ENCODE results near the gene PDAP1.

- TF ChIP-seq, protein P1, sequence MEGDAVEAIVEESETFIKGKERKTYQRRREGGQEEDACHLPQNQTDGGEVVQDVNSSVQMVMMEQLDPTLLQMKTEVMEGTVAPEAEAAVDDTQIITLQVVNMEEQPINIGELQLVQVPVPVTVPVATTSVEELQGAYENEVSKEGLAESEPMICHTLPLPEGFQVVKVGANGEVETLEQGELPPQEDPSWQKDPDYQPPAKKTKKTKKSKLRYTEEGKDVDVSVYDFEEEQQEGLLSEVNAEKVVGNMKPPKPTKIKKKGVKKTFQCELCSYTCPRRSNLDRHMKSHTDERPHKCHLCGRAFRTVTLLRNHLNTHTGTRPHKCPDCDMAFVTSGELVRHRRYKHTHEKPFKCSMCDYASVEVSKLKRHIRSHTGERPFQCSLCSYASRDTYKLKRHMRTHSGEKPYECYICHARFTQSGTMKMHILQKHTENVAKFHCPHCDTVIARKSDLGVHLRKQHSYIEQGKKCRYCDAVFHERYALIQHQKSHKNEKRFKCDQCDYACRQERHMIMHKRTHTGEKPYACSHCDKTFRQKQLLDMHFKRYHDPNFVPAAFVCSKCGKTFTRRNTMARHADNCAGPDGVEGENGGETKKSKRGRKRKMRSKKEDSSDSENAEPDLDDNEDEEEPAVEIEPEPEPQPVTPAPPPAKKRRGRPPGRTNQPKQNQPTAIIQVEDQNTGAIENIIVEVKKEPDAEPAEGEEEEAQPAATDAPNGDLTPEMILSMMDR (IDR thresholded peaks at IDR 0.05): no peak
- TF ChIP-seq POLR2A (IDR thresholded peaks at IDR 0.05) (no peak), EP300 (IDR thresholded peaks at IDR 0.05) (no peak)
Observed at GRCh38 chr7:99352247-99352646, 56.1 kb downstream of the PDAP1 start.
